CD4-positive, alpha-beta T cell treated with Interleukin-21 for 1 hour (primary cell): ENCODE measurements around the gene PACRG.

ENCODE experiments used
- DNase-seq: peaks from one replicate; pipeline ENCODE4 v3.0.0-alpha.2; 2020

Gene PACRG

DNA sequence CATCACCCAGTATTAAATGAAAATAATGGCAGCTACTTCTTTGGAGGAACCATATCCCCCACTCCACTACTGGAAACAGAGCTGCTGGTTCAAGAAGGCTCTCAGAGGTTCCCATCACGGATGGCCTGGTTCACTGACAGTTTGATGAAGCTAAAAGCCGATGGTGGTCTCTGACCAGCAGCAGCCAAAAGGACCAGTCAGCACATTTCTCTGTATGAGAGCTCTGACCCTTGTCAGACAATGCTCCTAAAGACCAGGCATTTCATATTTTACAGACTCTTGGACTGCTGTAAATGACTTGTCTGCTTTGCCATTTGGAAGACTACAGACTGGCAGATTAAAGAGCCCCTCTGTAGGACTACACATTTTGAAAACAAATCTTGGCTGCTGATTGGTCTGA, 16.8 kb upstream of the PACRG start:
- no peak for DNase-seq

DNA sequence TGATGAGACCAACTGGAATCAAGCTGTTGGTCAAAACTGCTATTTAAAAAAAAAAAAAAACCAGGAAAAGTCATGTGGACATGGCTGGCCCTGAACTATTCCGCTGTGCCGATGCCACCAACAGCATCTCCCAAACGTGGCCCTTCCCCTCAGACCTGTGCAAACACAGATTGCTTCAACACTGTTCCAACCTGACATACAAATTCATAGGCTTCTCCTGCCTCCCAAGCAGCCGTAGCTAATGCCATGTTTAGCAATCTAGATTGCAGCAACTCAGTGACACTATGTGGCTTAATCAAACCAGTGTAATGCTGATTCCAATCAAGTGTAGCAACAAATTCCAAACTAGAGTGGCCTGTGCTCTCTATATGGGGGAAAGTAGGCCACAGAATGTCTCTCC, 16.4 kb upstream of the PACRG start:
- no peak for DNase-seq

DNA sequence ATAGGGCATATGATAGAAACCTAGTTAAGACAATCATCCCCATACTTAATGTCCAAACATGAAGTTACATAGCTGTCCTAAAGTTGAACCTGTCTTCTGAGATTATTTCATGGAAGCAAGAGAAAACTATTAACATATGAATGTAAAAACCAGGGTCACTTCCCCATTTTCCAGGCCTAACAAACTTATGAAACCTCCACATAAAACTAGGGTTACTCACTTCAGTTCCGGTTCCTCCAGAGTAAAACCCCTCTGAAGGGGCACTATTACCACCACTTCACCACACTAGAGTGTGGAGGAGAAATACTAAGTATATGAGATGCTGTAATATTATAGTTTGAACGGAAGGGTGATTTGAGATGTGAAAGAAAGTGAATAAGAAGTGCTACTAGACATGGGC, 15.1 kb upstream of the PACRG start:
- no peak for DNase-seq

DNA sequence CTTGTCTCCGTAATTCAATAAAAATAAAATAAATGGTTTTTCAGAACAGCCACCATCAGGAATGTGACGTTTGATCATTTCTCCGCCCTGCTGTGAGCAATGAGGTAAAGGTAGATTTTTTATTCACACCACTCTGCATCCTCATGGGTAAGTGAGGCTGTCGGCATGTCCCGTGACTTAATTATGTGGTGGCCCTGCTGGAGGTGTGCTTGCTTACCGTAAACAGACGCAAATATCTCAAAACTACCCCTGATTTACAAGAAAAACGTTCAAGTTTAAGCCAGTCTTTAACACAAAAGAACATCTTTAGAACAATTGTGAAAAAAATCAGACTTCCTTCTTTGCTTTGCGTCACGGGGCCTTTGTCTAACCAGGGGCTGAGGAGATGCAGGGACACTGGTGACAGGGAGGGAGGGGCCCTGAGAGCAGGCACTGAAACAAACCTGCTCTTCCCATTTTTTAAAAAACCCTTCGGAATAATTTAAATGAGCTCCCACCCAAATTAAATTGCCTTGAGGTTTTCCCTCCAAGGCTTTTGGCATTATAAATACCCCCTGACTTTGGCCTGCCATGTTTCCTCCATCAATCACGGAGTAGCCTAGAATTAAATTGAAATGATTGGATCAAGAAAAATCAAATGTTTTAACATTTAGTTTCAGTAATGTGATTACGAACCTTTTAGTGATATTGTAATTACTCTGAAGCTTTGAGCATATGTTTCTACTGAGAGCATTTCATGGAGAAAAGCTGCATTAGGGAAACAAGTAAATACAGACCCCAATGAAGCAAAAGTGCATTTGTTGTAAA, 13.6 kb upstream of the PACRG start:
- no peak for DNase-seq

DNA sequence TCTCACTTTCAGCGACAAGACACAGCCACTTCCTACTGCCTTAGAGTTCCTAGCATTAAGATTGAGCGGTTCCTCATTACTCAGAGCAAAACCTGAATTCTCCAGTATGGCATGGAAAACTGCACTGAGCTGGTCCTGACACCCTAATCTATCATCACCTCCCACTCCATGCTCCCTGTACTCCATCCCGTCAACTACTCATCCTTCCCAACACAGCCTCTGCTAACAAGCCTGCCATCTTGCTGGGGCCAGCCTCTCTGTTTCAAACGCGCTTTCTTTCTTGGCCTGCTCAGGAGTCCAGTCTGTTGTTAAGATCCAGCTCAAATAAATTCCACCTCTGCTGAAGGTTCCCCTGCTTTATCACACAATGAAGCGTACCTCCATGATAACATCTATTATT, 12.2 kb upstream of the PACRG start:
- DNase-seq, result no peak

DNA sequence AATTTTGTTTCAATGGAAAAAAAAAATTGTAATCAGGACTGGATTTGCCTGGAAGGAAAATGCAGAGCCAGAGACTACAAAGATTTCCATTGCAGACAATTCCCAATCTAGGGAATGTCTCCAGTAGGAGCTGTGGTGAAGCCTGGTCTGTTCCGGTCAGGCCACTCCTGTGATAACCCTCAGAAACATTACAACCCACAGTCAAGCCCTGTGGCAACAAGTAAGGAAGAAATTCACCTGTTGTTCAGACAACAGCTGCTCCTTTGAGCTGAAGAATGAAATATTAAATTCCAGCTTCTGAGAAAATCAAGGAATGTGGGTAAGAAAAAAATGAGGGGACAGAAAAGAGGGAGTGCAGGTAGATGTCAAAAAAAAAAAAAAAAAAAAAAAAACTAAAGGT, 8.2 kb upstream of the PACRG start:
- no peak for DNase-seq

DNA sequence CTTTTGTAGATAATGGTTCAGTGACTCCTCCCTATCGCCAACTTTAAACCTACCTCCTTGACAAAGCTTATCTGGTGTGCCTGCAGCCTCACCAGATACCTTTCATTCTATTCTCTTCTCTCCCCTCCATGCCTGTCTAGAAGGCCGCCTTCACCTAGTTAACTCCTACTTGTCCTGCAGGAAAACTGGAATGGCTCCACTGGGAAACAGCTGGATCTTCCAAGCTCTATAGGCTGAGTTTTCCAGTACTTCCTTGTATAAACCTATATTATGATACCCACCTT, 6.4 kb upstream of the PACRG start:
- DNase-seq, result no peak

DNA sequence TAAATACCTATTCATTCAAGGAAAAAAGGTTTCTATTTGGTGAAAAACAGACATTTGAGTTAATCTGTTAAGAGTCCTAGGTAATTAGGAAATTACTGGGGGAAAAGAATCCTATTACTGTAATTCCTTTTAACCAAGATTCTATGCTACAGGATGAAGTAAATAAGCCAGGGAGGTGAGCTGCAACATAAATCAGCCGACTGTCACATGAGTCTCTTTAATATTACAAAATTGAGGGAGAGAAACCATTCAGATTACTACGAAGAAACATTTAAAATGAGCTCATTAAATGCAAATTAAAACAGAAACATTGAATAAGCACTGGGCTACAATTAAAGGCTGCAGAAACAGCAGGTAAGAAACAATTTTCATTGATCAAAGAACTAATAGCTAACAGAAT, 5.5 kb upstream of the PACRG start:
- no peak for DNase-seq

DNA sequence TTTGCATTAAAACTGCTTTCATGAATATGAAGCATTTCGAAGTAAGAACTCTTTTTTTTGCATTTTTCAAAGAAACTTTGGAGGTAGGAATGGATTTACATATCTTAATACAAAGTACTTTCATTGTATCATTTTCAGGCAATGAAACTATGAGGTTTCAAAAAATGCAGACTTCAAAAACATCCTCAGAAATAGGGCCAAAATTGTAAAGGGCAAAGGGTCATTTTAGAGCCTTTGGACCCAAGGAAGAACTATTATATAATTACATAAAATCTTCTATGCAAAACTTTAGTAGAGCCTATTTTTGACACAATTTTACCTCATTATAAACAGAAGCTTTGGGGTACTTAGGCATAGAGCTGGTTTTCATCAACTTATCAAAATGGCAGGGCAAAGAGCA, 5.1 kb upstream of the PACRG start:
- DNase-seq, result no peak

DNA sequence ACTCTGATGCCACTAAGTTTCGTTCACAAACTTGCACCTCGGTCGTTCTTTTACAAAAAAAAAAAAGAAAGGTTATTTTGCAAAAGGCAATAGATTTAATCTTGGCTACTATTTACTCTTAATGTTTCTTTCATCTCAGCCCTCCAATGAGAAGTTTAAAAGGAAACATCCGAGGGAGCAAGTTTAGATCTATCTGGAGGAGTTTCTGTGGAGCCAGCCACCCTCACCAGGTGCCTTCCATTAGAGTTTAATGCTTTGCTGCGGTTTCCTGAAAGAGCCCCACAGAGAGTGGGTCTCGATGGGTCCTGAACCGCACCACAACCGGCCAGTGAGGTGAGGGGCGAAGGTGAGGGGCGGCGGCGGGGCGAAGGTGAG, 840 bp upstream of the PACRG start:
- DNase-seq, result peak; percentile 33

DNA sequence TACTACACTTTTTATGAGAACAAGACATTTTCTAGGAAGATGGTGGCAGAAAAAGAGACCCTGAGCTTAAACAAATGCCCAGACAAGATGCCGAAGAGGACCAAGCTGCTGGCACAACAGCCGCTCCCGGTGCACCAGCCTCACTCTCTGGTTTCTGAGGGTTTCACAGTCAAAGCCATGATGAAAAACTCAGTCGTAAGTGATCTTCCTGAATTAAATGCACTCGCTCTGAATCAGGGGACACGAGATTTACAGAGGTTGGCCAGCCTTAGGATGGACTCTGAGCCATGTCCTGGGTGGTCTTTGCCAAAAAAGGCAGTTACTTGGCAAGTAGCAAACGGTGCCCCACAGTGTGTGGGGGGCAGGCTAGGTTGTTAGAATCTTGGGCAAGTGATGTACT, 423 bp downstream of the PACRG start:
- DNase-seq, result no peak

DNA sequence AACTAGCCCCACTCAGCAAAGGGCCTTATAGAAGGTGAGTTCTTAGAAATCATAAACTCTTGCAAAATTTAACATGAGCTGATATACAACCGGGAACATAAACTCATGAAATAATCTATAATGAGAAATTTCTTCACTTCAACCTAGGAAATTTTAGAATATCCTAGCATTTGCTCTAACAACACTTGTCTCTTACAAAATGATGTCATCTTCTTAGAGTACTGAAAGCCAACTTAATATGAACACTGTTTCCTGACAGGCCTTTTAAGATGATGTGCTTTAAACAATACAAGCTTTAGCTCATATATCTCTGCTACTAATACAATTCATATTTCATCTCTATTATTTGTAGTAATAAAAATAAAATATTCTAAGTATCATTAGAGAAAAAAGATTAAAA, 932 bp downstream of the PACRG start:
- DNase-seq, result no peak

DNA sequence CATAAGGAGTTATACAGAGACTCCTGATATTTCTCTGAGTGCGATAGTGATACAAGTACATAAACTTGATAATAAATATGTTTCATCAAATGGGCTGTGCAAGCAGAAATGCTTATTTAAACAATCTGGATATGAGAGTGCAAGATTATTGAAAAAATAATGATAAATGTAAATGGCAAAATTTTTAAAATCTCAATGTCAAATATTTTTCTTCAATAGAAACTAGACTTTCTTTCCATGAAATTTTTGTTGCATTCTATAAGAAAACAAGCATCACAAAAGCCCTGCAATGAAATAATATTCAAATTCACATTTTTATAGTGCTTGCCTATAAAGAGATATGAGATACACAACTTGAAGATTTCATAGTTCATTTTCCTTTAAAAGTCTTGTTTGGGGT, 2.7 kb downstream of the PACRG start:
- DNase-seq, result no peak

DNA sequence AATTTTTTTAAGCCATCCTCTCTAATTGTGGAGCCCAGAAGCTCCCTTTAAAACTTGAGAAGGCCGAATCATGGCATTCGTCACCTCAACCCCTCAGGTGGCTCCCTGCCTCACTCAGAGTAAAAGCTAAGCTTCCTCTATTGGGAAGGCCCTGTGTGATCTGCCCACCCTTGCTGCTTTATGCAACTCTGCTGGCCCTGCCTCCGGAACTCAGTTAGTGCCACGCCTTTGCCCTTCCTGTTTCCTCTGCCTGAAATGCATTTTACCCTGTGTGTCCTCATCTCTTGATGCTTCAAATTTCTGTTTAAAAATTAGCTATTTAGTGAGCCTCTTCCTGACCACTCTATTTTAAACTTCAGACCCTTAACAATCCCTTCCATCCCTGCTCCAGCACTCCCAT, 5.7 kb downstream of the PACRG start:
- DNase-seq, result peak; percentile 41

DNA sequence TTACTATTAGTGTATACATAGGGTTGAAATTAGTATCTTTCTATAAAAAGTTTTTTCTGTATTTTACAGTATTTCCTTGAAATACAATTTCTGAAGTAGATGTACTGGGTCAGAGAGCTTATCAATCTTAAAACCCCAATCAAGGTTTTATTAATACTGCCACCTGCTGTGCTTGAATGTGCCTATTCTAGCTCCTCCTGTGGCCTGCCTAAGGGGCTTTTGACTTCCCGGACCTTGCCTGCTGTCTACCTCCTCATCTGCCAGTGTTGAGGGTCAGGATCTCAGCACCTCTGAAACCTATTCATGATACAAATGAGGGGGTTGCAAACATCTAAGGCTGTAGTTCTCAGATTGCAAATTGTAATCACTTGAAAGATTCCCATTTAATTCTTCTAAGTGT, 9.2 kb downstream of the PACRG start:
- DNase-seq, result no peak

DNA sequence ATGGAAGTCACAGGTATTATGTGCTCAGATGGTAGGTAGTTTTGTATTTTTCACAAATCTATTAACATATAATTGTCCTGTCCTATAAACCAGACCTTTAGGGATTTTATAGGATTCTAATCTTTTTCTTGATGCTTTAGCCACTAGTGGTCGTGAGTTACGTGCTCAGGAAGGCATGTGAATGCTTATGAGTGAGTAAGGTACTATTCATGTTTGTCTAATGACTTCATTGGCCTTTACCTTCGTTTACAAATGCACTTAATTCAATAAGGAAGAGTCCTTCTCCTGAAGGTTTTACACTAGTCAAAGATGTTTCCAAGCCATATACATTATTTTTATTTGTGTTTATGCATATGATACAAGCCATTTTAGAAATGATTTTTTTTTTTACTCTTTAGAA, 23.0 kb downstream of the PACRG start:
- no peak for DNase-seq

DNA sequence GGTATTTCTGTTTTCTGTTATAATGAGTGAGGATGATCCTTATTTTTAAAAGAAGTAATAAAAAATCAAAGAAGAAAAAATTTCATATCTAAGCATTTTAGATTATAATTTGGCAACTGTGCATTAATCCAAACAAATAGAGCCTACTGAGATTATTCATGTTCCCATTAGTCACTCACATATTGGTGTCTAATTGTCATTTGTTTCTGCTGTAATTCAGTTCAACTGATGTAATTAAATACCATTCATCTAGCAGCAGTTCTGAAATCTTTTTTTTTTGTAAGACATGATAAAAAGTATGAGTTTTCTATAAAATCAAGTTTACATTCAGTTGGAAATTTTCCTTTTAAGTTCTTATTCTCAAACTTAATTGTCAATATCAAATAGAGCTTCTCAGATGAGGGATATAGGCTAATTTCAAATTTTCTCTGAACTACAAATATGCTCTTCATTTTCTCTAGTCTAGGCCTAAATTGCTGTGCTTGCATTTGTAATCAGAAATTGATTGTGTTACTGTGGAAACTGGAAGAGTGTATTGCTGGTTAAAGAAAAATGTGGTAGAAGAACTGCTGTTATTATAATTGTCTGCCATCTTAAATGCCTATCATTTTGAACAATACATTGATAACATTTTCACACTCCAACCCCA, 23.6 kb downstream of the PACRG start:
- DNase-seq, result no peak

DNA sequence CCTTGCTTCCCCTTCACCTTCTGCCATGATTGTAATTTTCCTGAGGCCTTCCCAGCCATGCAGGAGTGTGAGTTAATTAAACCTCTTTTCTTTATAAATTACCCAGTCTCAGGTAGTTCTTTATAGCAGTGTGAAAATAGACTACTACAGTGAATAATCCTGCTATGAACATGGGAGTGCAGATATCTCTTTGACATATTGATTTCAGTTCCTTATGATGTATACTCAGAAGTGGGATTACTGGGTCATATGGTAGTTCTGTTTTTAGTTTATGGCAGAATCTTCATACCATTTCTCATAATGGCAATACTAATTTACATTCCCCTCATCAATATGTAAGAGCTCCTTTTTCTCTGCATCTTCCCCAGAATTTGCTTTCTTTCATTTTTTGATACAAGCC, 26.0 kb downstream of the PACRG start:
- no peak for DNase-seq

DNA sequence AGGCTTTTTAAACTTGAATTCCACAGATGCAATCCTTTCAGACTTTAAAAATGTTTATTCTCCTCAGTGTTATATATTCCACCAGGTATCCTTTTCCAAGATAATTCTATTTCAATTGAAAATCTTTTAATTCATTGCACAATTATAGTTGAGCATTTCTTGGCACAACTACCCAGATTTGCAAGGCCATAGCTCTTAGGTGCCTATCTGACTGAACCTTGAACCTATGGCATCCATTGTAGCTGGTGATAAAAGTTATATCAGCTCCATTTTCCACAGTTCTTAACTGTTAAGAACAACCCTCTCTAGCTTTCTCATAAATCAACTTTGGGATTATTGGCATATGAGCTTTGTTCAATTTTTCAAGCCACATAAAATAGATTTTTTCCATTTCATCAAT, 42.4 kb downstream of the PACRG start:
- DNase-seq, result no peak

DNA sequence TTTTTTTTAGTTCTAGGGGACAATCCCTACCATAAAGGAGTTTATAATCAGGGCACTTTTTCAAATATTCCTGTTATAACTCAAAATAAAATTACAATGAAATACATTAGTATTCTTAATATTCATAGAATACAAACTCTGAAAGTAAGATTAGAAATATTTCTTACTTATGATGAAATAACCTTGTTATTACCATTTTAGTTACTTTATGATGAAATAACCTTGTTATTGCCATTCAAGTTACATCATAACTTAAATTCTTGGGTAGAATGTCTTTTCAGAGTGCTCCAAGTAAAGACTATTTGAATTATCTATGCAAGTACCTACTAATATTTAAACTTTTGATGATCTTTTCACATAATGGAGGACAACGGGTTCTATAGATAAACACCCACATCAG, 43.2 kb downstream of the PACRG start:
- no peak for DNase-seq

DNA sequence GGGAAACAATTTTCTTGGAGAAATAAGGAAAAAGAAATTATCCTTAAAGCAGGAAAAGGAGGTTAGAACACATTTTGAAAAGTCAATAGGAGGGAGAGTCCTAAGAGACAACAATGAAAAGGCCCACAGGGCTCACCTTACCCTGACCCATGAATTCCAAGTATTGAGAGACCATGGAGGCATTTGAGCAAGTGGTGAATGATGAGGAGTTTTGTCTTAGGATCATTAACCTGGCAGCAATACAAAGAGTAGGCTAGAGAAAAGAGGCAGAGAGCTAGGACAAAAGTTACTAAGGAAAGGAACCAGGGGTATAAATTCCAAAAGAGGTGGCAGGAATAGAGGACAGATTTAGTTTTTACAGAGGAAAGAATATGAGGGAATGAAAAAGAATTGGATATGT, 44.7 kb downstream of the PACRG start:
- DNase-seq, result no peak

DNA sequence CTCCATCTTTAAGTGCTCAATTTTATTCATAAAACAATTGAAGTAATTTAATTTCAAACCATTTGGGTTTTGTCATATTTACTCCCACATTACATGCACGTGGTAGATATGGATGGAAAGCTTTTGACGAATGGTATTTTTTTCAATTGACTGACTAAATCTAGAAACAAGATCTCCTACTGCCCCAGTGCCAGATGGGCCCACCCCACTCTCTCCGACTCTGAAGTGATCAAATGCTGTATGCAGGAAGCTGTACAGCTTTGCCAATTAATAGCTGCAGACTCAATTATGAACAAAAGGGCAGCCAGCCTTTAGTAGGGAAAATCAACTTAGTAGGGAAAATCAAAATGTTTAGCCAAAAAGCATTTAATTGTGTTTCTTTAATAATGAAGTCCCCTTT, 46.2 kb downstream of the PACRG start:
- DNase-seq, result no peak

DNA sequence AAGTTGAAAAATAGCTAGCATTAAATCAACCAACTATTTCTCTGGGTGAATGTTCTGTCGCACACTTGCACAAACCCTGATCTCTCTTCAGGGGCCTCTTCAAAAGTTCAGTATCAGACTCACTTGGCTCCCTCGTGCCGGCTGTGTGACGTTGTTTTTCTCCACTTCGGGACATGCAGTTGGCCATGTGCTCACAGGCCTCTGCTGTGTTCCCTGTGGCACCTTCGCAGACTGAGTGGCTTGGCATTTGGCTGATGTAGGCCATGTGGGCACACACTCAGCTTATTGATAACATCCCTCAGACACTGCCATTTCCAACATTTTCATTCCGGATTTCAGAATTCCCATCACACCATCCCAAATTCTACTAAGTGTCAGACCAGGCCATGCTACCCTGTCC, 49.3 kb downstream of the PACRG start:
- DNase-seq, result no peak

DNA sequence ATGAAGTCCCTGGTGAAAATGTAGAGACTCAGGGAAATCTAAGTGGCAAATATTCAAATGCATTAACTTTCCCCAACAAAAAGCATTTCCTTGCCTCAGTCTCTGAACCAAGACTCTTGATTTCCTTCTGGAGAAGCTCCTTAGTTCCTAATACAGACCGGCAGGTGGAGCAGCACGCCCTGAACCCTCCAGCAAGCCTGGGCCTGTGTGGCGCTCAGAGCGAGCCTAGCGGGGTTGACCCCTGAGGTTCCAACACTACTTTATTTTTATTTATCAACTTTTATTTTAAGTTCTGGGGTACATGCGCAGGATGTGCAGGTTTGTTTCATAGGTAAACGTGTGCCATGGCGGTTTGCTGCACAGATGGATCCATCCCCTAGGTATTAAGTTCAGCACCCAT, 50.8 kb downstream of the PACRG start:
- no peak for DNase-seq

DNA sequence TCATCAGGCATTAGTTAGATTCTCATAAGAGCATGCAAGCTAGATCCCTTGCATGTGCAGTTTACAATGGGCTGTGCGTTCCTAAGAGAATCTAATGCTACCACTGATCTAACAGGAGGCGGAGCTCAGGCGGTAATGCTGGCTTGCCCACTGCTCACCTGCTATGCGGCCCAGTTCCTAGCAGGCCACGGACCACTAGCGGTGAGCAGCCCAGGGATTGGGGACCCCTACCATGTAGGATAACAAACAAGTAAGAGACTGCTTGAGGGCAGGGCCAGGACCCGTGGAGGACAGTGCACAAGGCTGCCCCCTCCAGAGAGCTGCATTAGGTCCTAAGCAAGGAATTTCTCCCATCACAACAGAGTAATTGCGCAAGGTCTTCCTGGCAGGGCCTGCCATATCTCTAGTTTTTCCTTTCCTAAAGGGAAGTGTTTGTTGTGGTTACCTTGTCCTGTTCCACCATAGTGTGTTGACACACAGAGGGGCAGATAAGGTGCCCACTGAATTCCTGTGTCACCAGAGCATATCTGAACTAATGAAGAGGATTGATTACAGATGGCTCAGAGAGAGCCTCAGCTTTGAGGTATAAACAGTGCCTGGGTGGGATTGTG, 58.0 kb downstream of the PACRG start:
- DNase-seq, result no peak
